ENCODE measurements around the gene CEACAM20. TPM values are rescaled to one million over a fixed set of nuclear protein-coding genes. Genes with fewer than 3 reads are reported as not detected.

CEACAM20 gene
- total RNA-seq, 1 donor from 2014 or later, result not detected

Other genes starting within 250 kb of the CEACAM20 start
- 12.5 to 14.0 TPM (median 13.2 TPM) in 3 replicates for gene ZNF235, start 224.7 kb downstream of the CEACAM20 start, total RNA-seq
- gene ZNF112, start 173.0 kb downstream of the CEACAM20 start, total RNA-seq, result 13.0 to 13.6 TPM (median 13.0 TPM) in 3 replicates
- gene ZNF285, start 128.1 kb downstream of the CEACAM20 start, total RNA-seq, result 9.8 to 11.6 TPM (median 11.2 TPM) in 3 replicates
- 5.4 to 7.0 TPM (median 6.0 TPM) in 3 replicates for gene ZNF229, start 81.2 kb downstream of the CEACAM20 start, total RNA-seq
- gene ZNF180, start 29.2 kb downstream of the CEACAM20 start, total RNA-seq, result 13.0 to 14.3 TPM (median 13.1 TPM) in 3 replicates
- gene IGSF23, start 83.9 kb upstream of the CEACAM20 start, total RNA-seq, result not detected in 3 replicates
- 26.8 to 29.1 TPM (median 28.5 TPM) in 3 replicates for gene PVR, start 114.2 kb upstream of the CEACAM20 start, total RNA-seq
- 10.2 to 11.2 TPM (median 11.0 TPM) in 3 replicates for gene CEACAM19, start 141.8 kb upstream of the CEACAM20 start, total RNA-seq
- not detected in 3 replicates for gene CEACAM16, start 169.5 kb upstream of the CEACAM20 start, total RNA-seq
- gene BCL3, start 219.0 kb upstream of the CEACAM20 start, total RNA-seq, result 14.9 to 21.5 TPM (median 20.1 TPM) in 3 replicates
- 8.5 to 10.8 TPM (median 8.8 TPM) in 3 replicates for gene CBLC, start 248.2 kb upstream of the CEACAM20 start, total RNA-seq